Stimulated activated naive CD8-positive, alpha-beta T cell treated with anti-CD3 and anti-CD28 coated beads, Interleukin-15, amount 100 ng/mL, for 72 hours (primary cell): ENCODE results near the gene MIDN.

ENCODE experiments used
- ATAC-seq: fragments of 150-1000 bp; cut with Tn5 transposase; 2 replicates; pipeline ENCODE4 v1.10.0; 2021; ENCODE audit warnings: mild to moderate bottlenecking, moderate library complexity
- DNase-seq, 2 donors: peaks; one replicate each; pipeline ENCODE4 v3.0.0; 2021 to 2022
- H3K27ac Mint-ChIP-seq, 2 donors: one replicate each; pipeline ENCODE4 v1.8.0; 2022; ENCODE audit warnings: mild to moderate bottlenecking in 2 of 2, mixed read lengths in 2 of 2, moderate library complexity in 2 of 2
- H3K27me3 Mint-ChIP-seq: one replicate; pipeline ENCODE4 v1.8.0; 2022; ENCODE audit warnings: mixed read lengths
- H3K4me1 Mint-ChIP-seq: one replicate; pipeline ENCODE4 v1.8.0; 2022; ENCODE audit warnings: mild to moderate bottlenecking, mixed read lengths
- H3K4me3 Mint-ChIP-seq, 2 donors: one replicate each; pipeline ENCODE4 v1.8.0; 2022; ENCODE audit warnings: mild to moderate bottlenecking in 2 of 2, mixed read lengths in 2 of 2, moderate library complexity in 1 of 2
- H3K9me3 Mint-ChIP-seq, 2 donors: one replicate each; pipeline ENCODE4 v1.8.0; 2022; ENCODE audit warnings: mixed read lengths in 2 of 2

MIDN gene

DNA sequence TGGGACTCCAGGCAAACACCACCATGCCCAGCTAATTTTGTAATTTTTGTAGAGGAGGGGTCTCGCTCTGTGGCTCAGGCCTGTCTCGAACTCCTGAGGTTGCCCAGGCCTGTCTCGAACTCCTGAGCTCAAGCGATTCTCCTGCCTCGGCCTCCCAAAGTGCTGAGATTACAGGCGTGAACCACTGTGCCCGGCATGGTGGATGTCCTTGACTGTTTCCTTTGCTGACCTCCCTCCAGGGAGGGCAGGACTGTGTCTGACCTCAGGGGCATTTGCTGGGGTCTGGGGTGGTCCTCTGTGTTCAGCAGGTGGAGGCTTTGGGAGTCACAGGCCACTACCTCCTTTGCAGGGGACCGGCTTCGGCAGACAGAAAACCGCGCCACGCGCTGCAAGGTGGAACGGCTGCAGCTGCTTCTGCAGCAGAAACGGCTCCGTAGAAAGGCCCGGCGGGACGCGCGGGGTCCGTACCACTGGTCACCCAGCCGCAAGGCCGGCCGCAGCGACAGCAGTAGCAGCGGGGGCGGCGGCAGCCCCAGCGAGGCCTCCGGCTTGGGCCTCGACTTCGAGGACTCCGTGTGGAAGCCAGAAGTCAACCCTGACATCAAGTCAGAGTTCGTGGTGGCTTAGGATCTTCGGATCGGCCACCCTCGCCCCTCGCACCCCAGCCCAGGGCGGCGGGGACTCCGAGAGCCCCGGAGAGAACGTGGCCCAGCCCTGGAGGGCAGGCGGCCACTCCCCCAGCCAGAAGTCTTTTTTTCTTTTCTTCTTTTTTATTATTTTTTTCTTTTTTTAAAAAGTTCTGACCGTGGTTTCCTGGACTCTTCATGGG is 8.5 kb downstream of the MIDN start:
- Mint-ChIP-seq H3K4me3 (peak overlapping the region; percentile 28 to 70), H3K27ac (no peak overlapping the region), H3K4me1 (peaks cover 69% of the 10 kb centered on the region), H3K27me3 (no peaks in the 10 kb centered on the region), H3K9me3 (no peaks in the 10 kb centered on the region)
- no peak for DNase-seq
- no peak for ATAC-seq

DNA sequence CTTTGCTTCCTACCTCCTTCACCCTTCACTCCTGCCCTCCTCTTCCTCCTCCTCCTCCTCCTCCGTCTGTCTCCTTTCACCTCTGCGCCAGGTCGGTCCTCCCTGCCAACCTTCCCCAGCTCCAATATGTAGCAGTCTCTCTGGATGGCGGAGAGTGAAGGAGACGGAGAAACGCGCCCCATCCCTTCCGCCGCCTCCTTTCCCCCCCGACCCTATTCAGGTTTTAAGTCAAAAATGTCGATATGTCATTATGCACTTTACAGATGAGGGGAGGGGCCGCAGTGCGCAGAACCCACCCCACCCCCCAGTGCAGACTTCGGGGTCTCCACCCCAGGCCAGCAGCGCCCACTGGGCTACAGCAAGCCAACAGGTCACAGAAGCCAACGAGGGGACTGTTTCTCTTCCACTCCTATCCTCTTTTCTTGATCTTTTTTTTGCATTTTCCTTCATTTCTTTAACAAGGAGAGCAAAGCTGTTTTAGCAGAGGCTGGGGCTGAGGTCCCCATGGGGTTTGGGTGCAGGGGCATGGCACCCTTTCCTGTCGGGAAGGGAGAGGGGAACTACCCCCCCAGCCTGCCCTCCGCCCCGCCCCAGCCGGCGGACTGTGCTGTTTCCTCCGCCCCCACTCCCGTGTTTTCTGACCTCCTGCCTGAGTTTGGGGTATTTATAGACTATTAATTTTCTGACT is 9.2 kb downstream of the MIDN start:
- DNase-seq (no peak), ATAC-seq (no peak)
- no peaks in the 10 kb centered on the region for H3K27me3 Mint-ChIP-seq
- H3K4me1 Mint-ChIP-seq: peaks cover 77% of the 10 kb centered on the region
- H3K9me3 Mint-ChIP-seq: no peaks in the 10 kb centered on the region
- H3K4me3 Mint-ChIP-seq: peak overlapping the region; percentile 70 to 95
- H3K27ac Mint-ChIP-seq: peak overlapping the region in 1 of 2 donors; percentile 91

- Mint-ChIP-seq H3K4me3 (peak overlapping the region; percentile 70 to 95), H3K9me3 (no peaks in the 10 kb centered on the region), H3K27me3 (no peaks in the 10 kb centered on the region), H3K27ac (peak overlapping the region in 1 of 2 donors; percentile 91), H3K4me1 (peaks cover 81% of the 10 kb centered on the region)
- no peak for DNase-seq
- ATAC-seq: no peak
Measured at GRCh38 chr19:1258163-1258492, 9.7 kb downstream of the MIDN start.

GRCh38 chr19:1258707-1259205 is 10.4 kb downstream of the MIDN start:
- Mint-ChIP-seq H3K27me3 (no peaks in the 10 kb centered on the region), H3K4me3 (peak overlapping the region; percentile 95 to 100), H3K4me1 (peaks cover 81% of the 10 kb centered on the region), H3K9me3 (no peaks in the 10 kb centered on the region), H3K27ac (peak overlapping the region; percentile 92 to 93)
- ATAC-seq (no peak), DNase-seq (no peak)

DNA sequence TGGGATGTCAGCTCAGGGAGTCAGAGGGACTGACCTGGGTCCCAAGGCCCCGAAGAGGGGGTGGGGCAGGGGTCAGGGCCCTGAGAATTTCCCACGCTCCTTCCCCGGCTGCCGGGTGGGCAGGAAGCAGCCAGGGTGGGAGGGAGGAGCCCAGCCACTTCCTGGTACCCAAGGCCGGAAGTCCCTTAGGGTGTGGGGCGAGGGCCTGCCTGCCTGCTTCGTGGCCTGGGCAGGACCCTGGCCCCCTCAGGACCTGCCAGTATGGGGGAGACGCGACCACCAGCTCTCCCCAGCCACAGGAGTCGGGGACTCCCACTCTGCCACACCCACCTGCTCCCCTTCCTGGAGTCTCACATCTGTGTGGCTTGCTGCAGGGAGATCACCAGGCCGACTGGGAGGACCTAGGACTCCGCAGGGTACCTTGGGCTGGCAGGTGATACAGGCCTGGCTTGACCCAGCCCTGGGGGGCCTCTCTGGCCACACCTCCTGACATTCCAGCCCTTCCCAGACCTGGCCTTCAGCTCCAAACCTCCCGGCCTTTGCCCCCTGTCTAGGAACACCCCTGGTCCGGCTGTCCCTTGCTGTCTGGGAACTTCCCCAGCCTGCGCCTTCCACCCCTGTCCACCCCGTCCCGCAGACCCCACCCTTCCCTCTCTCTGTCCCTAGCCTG is 11.0 kb downstream of the MIDN start:
- Mint-ChIP-seq H3K27me3 (no peaks in the 10 kb centered on the region), H3K27ac (peak overlapping the region; percentile 92 to 99), H3K4me1 (peaks cover 85% of the 10 kb centered on the region), H3K9me3 (no peaks in the 10 kb centered on the region), H3K4me3 (peak overlapping the region; percentile 95 to 100)
- DNase-seq (peak; percentile 73 to 79), ATAC-seq (peak; percentile 52)

- Mint-ChIP-seq H3K27ac (peak overlapping the region; percentile 94 to 99), H3K27me3 (no peaks in the 10 kb centered on the region), H3K4me3 (peak overlapping the region; percentile 95 to 100), H3K9me3 (no peaks in the 10 kb centered on the region), H3K4me1 (peaks cover 85% of the 10 kb centered on the region)
- peak; percentile 63 for ATAC-seq
- DNase-seq: peak; percentile 73 to 82
Measured at GRCh38 chr19:1259876-1260748, 11.7 kb downstream of the MIDN start.

DNA sequence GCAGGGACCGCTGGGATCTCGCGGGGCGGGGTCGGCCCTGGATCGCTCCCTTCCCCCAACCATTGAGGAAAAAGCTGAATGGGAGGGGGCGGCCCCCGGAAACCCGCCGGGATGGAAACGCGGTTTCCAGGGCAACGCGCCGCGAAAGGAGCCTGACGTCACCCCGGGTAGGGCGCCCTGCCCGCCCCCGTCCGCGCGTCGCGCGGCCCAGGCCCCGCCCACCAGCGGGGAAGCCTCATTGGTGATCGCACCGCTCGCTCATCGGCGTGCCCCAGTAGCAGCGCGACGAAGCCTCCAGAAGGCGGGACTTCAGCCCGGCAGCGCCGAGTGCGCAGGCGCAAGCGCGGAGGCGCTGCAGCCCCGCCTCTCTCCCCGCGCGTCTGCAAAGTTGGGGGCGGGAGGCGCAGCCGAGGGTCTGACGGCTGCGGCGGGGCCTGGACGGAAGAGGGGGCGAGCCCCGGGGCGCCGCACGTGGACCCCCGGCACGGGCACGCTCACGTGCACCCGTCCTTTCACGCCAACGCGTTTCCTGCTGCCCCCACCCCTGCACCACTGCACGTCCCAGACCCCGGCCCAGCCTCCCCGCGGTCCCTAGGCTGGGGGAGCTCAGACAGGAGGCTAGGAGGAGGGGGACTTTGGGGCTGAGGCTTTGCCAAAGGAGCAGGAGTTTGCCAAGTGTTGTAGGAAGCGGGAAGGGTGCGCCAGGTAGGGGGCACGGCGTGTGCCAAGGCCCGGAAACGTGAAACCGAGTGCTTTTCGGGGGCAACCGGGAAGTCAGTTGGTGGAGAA is 12.6 kb downstream of the MIDN start:
- H3K9me3 Mint-ChIP-seq: no peaks in the 10 kb centered on the region
- peak overlapping the region; percentile 84 to 98 for H3K27ac Mint-ChIP-seq
- H3K4me3 Mint-ChIP-seq: peak overlapping the region; percentile 95 to 100
- no peaks in the 10 kb centered on the region for H3K27me3 Mint-ChIP-seq
- ATAC-seq (peak; percentile 82), DNase-seq (peak; percentile 98)
- peaks cover 85% of the 10 kb centered on the region for H3K4me1 Mint-ChIP-seq

DNA sequence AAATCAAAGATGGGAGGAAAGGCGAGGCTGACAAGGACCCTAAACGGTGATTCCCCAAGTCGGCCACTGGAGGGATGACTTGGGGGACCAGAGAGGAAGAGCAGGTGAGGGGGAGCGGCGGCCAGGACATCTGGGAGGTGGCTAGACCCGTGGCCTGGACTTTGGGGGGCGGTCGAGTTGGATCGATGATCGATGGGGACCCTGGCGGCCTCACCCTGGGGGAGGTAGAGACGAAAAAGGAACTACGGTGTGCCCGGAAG is 13.1 kb downstream of the MIDN start:
- H3K27ac Mint-ChIP-seq: peak overlapping the region; percentile 84 to 98
- ATAC-seq: peak; percentile 0
- no peaks in the 10 kb centered on the region for H3K27me3 Mint-ChIP-seq

GRCh38 chr19:1261798-1262622 is 13.6 kb downstream of the MIDN start:
- no peak for ATAC-seq

More for the DNA sequence above, 13.1 kb downstream of the MIDN start:
- no peaks in the 10 kb centered on the region for H3K9me3 Mint-ChIP-seq
- H3K4me1 Mint-ChIP-seq: peaks cover 83% of the 10 kb centered on the region
- H3K4me3 Mint-ChIP-seq: peak overlapping the region; percentile 95 to 100
- peak; percentile 59 to 61 for DNase-seq

GRCh38 chr19:1262623-1263123 is 14.3 kb downstream of the MIDN start:
- H3K4me1 Mint-ChIP-seq: peaks cover 82% of the 10 kb centered on the region
- peak overlapping the region; percentile 85 for H3K4me3 Mint-ChIP-seq
- DNase-seq (no peak), ATAC-seq (no peak)
- H3K27me3 Mint-ChIP-seq: no peaks in the 10 kb centered on the region
- no peak overlapping the region for H3K27ac Mint-ChIP-seq
- no peaks in the 10 kb centered on the region for H3K9me3 Mint-ChIP-seq

More at GRCh38 chr19:1261798-1262622, 13.6 kb downstream of the MIDN start:
- Mint-ChIP-seq H3K4me3 (peak overlapping the region; percentile 95 to 100), H3K27ac (peak overlapping the region; percentile 84 to 98), H3K4me1 (peaks cover 81% of the 10 kb centered on the region), H3K27me3 (no peaks in the 10 kb centered on the region), H3K9me3 (no peaks in the 10 kb centered on the region)
- DNase-seq: no peak

DNA sequence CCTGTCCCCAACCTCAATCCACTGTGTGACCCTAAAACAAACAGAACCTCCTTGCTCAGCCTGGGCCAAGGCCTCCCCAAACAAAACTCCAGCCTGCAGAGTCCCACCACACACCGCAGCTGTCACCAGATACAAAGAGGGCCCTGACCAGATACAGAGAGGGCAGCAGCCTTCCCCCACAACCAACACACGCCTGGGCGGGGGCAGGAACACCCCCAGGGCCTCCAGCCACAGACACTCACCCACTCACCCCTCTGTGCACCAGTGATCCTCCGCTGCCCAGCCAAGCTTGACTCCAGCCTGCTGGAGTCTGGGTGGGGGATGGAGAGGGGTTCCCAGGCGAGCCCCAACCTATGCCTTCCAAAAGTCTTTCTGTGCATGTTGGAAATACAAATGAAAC is 14.8 kb downstream of the MIDN start:
- ATAC-seq: no peak
- H3K27me3 Mint-ChIP-seq: no peaks in the 10 kb centered on the region
- H3K27ac Mint-ChIP-seq: peak overlapping the region in 1 of 2 donors; percentile 65
- H3K4me3 Mint-ChIP-seq: peak overlapping the region; percentile 85
- DNase-seq: no peak
- no peaks in the 10 kb centered on the region for H3K9me3 Mint-ChIP-seq
- H3K4me1 Mint-ChIP-seq: peaks cover 82% of the 10 kb centered on the region

- no peaks in the 10 kb centered on the region for H3K27me3 Mint-ChIP-seq
- H3K4me1 Mint-ChIP-seq: peaks cover 77% of the 10 kb centered on the region
- peak overlapping the region; percentile 51 to 75 for H3K4me3 Mint-ChIP-seq
- peak overlapping the region in 1 of 2 donors; percentile 90 for H3K27ac Mint-ChIP-seq
- H3K9me3 Mint-ChIP-seq: no peaks in the 10 kb centered on the region
- ATAC-seq (no peak), DNase-seq (no peak)
Measured at GRCh38 chr19:1264801-1265614, 16.6 kb downstream of the MIDN start.

DNA sequence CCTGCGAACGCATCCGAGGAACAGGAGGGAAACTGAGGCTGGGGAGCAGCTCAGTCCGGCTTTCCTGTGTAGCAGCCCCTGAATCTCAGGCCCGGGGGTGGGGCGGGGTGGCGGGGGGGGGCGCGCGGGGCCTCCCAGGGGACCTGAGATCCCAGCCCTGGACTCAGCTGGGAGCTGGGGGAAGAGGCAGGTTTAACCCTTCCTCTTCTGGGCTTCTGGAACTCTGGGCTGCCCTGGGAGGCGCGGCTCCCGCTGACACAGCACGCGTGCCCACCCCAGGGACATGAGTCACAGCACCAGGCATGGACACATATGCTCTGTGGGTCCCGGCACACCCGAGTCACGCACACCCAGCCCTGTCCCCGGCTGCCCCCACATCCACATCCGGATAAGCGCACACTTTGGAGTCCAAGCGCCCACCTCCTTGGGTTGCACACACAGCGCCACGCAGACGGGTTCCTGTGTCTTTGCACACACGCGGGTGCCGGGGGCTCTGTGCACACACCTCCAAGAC is 17.3 kb downstream of the MIDN start:
- H3K4me1 Mint-ChIP-seq: peaks cover 83% of the 10 kb centered on the region
- no peak overlapping the region for H3K27ac Mint-ChIP-seq
- H3K27me3 Mint-ChIP-seq: no peaks in the 10 kb centered on the region
- ATAC-seq (peak; percentile 3), DNase-seq (peak; percentile 61 to 63)
- H3K9me3 Mint-ChIP-seq: no peaks in the 10 kb centered on the region
- peak overlapping the region; percentile 51 to 81 for H3K4me3 Mint-ChIP-seq
